Heart left ventricle (tissue), 13 donors: ENCODE measurements around the gene LRRC32.

Experiments
- CTCF ChIP-seq, 12 donors: fragments of 200-600 bp; sonication (generic) in 4 of 12; IDR thresholded peaks; one replicate each; pipeline versions ENCODE4 v1.5.0 to v1.8.0; 2018 to 2022; ENCODE audit warnings: antibody characterized with exemption in 12 of 12, mild to moderate bottlenecking in 5 of 12
- POLR2A ChIP-seq, 2 donors: fragments of 450-650 bp; IDR thresholded peaks; one replicate each; pipeline ENCODE4 v1.6.1; 2017; ENCODE audit warnings: antibody characterized with exemption in 2 of 2, mild to moderate bottlenecking in 2 of 2, moderate library complexity in 2 of 2
- donor health status: ischemic (EF 13 %, LVEDD 7.1; RV severe dilation, severe dysfunction).
- donor health status: DM: no; HTN: yes; CAD: no.
- donor health status: DM: no; HTN: no; CAD: no.
- donor health status: ischemic (EF 25% LVEDD 6.9; RV normal size, moderate dysfunction).
- donor health status: ischemic (EF 25% LVEDD 5.7; RV mildly dilated, moderate dysfunction).
- donor health status: ischemic (EF 35%, LVEDD 5.7; RV mildly dilated, moderate dysfunction).
- donor health status: nonischemic (EF 11% LVEDD 7.7; RV severe dilation, severe dysfunction).
- donor health status: DM: yes; HTN: yes; CAD: no.
- donor health status: PGD.
- donor health status: ischemic (EF 29% LVEDD 5.4; RV normal size, mild dysfunction).
- donor health status: nonischemic (EF 23%, LVEDD 6.1; RV moderate dilation, normal function).

GRCh38 chr11:76639621-76640020, 30.9 kb downstream of the LRRC32 start:
- TF ChIP-seq CTCF (IDR thresholded peaks at IDR 0.05): no peak
- no peak for TF ChIP-seq POLR2A (IDR thresholded peaks at IDR 0.05)
